HepG2 (cell line): ENCODE data around the gene EFCAB13. TPM values are rescaled to one million over a fixed set of nuclear protein-coding genes. Genes with fewer than 3 reads are reported as not detected.

Experiments used
- ATF6 ChIP-seq: sonication (generic); formaldehyde crosslinking; conservative IDR thresholded peaks from 2 replicates; pipeline ENCODE4 v1.4.0; 2020; ENCODE audit warnings: missing genetic modification reagents
- E2F2 ChIP-seq: sonication (generic); formaldehyde crosslinking; IDR thresholded peaks from 2 replicates; pipeline ENCODE4 v1.4.0; 2020; ENCODE audit warnings: missing genetic modification reagents, borderline replicate concordance
- ETV5 ChIP-seq: IDR thresholded peaks from 2 replicates; pipeline ENCODE4 v1.6.1; 2018; ENCODE audit warnings: missing biosample characterization, missing genetic modification reagents, inconsistent platforms, borderline replicate concordance
- GZF1 ChIP-seq: sonication (generic); formaldehyde crosslinking; IDR thresholded peaks from 2 replicates; pipeline ENCODE4 v1.5.1; 2020; ENCODE audit warnings: mild to moderate bottlenecking, missing genetic modification reagents
- MTA1 ChIP-seq: sonication (generic); formaldehyde crosslinking; IDR thresholded peaks from 2 replicates; pipeline ENCODE4 v1.4.0; 2020; ENCODE audit warnings: missing genetic modification reagents, mild to moderate bottlenecking, borderline replicate concordance
- NONO ChIP-seq, 2 experiments: fragments of 450-650 bp in 1 of 2; sonication (generic) in 1 of 2; formaldehyde crosslinking in 1 of 2; IDR thresholded peaks in 1 of 2; conservative IDR thresholded peaks in 1 of 2; 2 replicates each; pipeline versions ENCODE4 v1.6.1 to v1.8.0; 2017 to 2022; ENCODE audit warnings: mild to moderate bottlenecking in 1 of 2, missing genetic modification reagents in 1 of 2, moderate library complexity in 1 of 2
- PBX3 ChIP-seq: sonication (generic); formaldehyde crosslinking; IDR thresholded peaks from 2 replicates; pipeline ENCODE4 v1.8.1; 2023; ENCODE audit warnings: missing genetic modification reagents, inconsistent platforms, borderline replicate concordance
- RORA ChIP-seq: sonication (generic); formaldehyde crosslinking; IDR thresholded peaks from 2 replicates; pipeline ENCODE4 v1.5.0; 2020; ENCODE audit warnings: mild to moderate bottlenecking, missing genetic modification reagents, moderate library complexity
- STAT5B ChIP-seq: sonication (generic); formaldehyde crosslinking; IDR thresholded peaks from 2 replicates; pipeline ENCODE4 v1.4.0; 2020; ENCODE audit warnings: missing genetic modification reagents
- TAF1 ChIP-seq: sonication (generic); formaldehyde crosslinking; IDR thresholded peaks from 2 replicates; pipeline ENCODE4 v1.4.0; 2020; ENCODE audit warnings: missing genetic modification reagents
- TBP ChIP-seq: sonication (generic); formaldehyde crosslinking; IDR thresholded peaks from 2 replicates; pipeline ENCODE4 v1.5.0; 2020; ENCODE audit warnings: missing genetic modification reagents
- TEF ChIP-seq: sonication (generic); formaldehyde crosslinking; IDR thresholded peaks from 2 replicates; pipeline ENCODE4 v1.5.0; 2020; ENCODE audit warnings: missing genetic modification reagents
- ZBTB10 ChIP-seq: sonication (generic); formaldehyde crosslinking; IDR thresholded peaks from 2 replicates; pipeline ENCODE4 v1.4.0; 2020; ENCODE audit warnings: missing genetic modification reagents, borderline replicate concordance
- ZFP37 ChIP-seq: sonication (generic); formaldehyde crosslinking; IDR thresholded peaks from 2 replicates; pipeline ENCODE4 v1.4.0; 2020; ENCODE audit warnings: missing genetic modification reagents, borderline replicate concordance
- ZNF253 ChIP-seq: sonication (generic); formaldehyde crosslinking; IDR thresholded peaks from 2 replicates; pipeline ENCODE4 v1.8.0; 2022; ENCODE audit warnings: mild to moderate bottlenecking, missing genetic modification reagents, borderline replicate concordance
- ZNF558 ChIP-seq: sonication (generic); formaldehyde crosslinking; IDR thresholded peaks from 2 replicates; pipeline ENCODE4 v1.9.0; 2022; ENCODE audit warnings: mild to moderate bottlenecking, missing genetic modification reagents, borderline replicate concordance
- ZSCAN31 ChIP-seq: sonication (generic); formaldehyde crosslinking; IDR thresholded peaks from 2 replicates; pipeline ENCODE4 v1.5.0; 2020; ENCODE audit warnings: low read depth, mild to moderate bottlenecking, missing genetic modification reagents
- polyA plus RNA-seq, 8 experiments: library from polyadenylated mRNA; depleted of rRNA in 3 of 8; stranded (reverse) in 7 of 8; unstranded in 1 of 8; fragments of >200 nt; fragmentation: Illumina TruSeq in 4 of 8; extraction: Trizol in 4 of 8; gene quantifications; 2 replicates each; pipeline versions ENCODE4 v1.2.1 to v1.2.3, GENCODE V29; 2011 to 2016; ENCODE audit warnings: low read depth in 4 of 8, missing spikeins in 1 of 8, mixed read lengths in 1 of 8; ENCODE audit not compliant: insufficient read depth in 1 of 8
- total RNA-seq, 5 experiments: library from RNA; depleted of rRNA; stranded (reverse); fragments of >200 nt; fragmentation: Illumina TruSeq; extraction: Trizol; gene quantifications; 2 replicates each; pipeline ENCODE4 v1.2.3, GENCODE V29; 2016; ENCODE audit warnings: low read depth in 1 of 5

Gene EFCAB13
- total and polyA plus RNA-seq, 2 of the 13 experiments (the other 11 are each of a cell fraction or from before 2014, with no cell fraction given): 0.22 to 0.71 TPM

GRCh38 chr17:47323382-47324223, at the start of gene EFCAB13 (continued):
- TF ChIP-seq TAF1 (CRISPR knock-in tag) (peak; percentile 75), ZBTB10 (CRISPR knock-in tag) (no peak; the same call in 1 of the 2 replicates), PBX3 (CRISPR knock-in tag) (no peak), ATF6 (CRISPR knock-in tag) (no peak), NONO (IDR thresholded peaks at IDR 0.05) (no peak), NONO (CRISPR knock-in tag; conservative IDR thresholded peaks at IDR 0.05) (peak; percentile 95), ZFP37 (CRISPR knock-in tag) (peak; percentile 77; the same call in 1 of the 2 replicates), GZF1 (CRISPR knock-in tag) (peak; percentile 93), MTA1 (CRISPR knock-in tag) (peak; percentile 94; the same call in 1 of the 2 replicates), ZSCAN31 (CRISPR knock-in tag) (peak; percentile 99), ZNF253 (CRISPR knock-in tag) (peak; percentile 89), E2F2 (no peak; the same call in 1 of the 2 replicates), TBP (no peak), TEF (CRISPR knock-in tag) (0 out of 2 replicates have a peak, but pooled peaks have one; percentile 69), ZNF558 (CRISPR knock-in tag) (peak; percentile 98; the same call in 1 of the 2 replicates), STAT5B (CRISPR knock-in tag) (peak; percentile 91; the same call in 1 of the 2 replicates), ETV5 (CRISPR knock-in tag) (peak; percentile 51; the same call in 1 of the 2 replicates), RORA (CRISPR knock-in tag) (no peak)
